ENCODE results near the gene PCSK6. TPM values are rescaled to one million over a fixed set of nuclear protein-coding genes. Genes with fewer than 3 reads are reported as not detected.
A peak's percentile ranks its signal among the peaks of the same experiment; 100 is the strongest.

PCSK6 gene
- total RNA-seq, 1 donor from 2014 or later, result 8.4 TPM

GRCh38 chr15:101275018-101275417 lies 214.5 kb downstream of the PCSK6 start:
- TF ChIP-seq CTCF (IDR thresholded peaks at IDR 0.05; ENCODE audit: insufficient read depth, low read length, poor library complexity, severe bottlenecking), result no peak
- no peak overlapping the region for H3K4me3 ChIP-seq (ENCODE audit: low read depth, low read length)
- H3K27me3 ChIP-seq (ENCODE audit: control insufficient read depth, insufficient read depth, low read length), result no peaks in the 10 kb centered on the region
- DNase-seq (ENCODE audit: low read depth), result no peak
- H3K36me3 ChIP-seq (ENCODE audit: control insufficient read depth, insufficient read depth, low read length), result peaks cover 3% of the 10 kb centered on the region

GRCh38 chr15:101273534-101273933 lies 216.0 kb downstream of the PCSK6 start:
- H3K36me3 ChIP-seq (ENCODE audit: control insufficient read depth, insufficient read depth, low read length), result peaks cover 3% of the 10 kb centered on the region
- H3K4me3 ChIP-seq (ENCODE audit: low read depth, low read length), result no peak overlapping the region
- TF ChIP-seq CTCF (IDR thresholded peaks at IDR 0.05; ENCODE audit: insufficient read depth, low read length, poor library complexity, severe bottlenecking), result no peak
- DNase-seq (ENCODE audit: low read depth), result no peak
- H3K27me3 ChIP-seq (ENCODE audit: control insufficient read depth, insufficient read depth, low read length), result no peaks in the 10 kb centered on the region

GRCh38 chr15:101272584-101272983 lies 216.9 kb downstream of the PCSK6 start:
- Histone ChIP-seq H3K4me3 (ENCODE audit: low read depth, low read length) (no peak overlapping the region), H3K27me3 (ENCODE audit: control insufficient read depth, insufficient read depth, low read length) (no peaks in the 10 kb centered on the region), H3K36me3 (ENCODE audit: control insufficient read depth, insufficient read depth, low read length) (peaks cover 3% of the 10 kb centered on the region)
- DNase-seq (ENCODE audit: low read depth), result no peak
- no peak for TF ChIP-seq CTCF (IDR thresholded peaks at IDR 0.05; ENCODE audit: insufficient read depth, low read length, poor library complexity, severe bottlenecking)

- no peak for DNase-seq (ENCODE audit: low read depth)
These were observed 219.9 kb downstream of the PCSK6 start for GRCh38 chr15:101269479-101270223.

GRCh38 chr15:101267320-101268104 lies 222.0 kb downstream of the PCSK6 start:
- no peak for DNase-seq (ENCODE audit: low read depth)
- TF ChIP-seq CTCF (IDR thresholded peaks at IDR 0.05; ENCODE audit: insufficient read depth, low read length, poor library complexity, severe bottlenecking), result no peak
- Histone ChIP-seq H3K4me3 (ENCODE audit: low read depth, low read length) (no peak overlapping the region), H3K27me3 (ENCODE audit: control insufficient read depth, insufficient read depth, low read length) (no peaks in the 10 kb centered on the region), H3K36me3 (ENCODE audit: control insufficient read depth, insufficient read depth, low read length) (peaks cover 1% of the 10 kb centered on the region)

More at GRCh38 chr15:101269479-101270223, 219.9 kb downstream of the PCSK6 start:
- Histone ChIP-seq H3K4me3 (ENCODE audit: low read depth, low read length) (no peak overlapping the region), H3K27me3 (ENCODE audit: control insufficient read depth, insufficient read depth, low read length) (no peaks in the 10 kb centered on the region), H3K36me3 (ENCODE audit: control insufficient read depth, insufficient read depth, low read length) (peaks cover 3% of the 10 kb centered on the region)
- TF ChIP-seq CTCF (IDR thresholded peaks at IDR 0.05; ENCODE audit: insufficient read depth, low read length, poor library complexity, severe bottlenecking), result peak; percentile 32

Measured in kidney epithelial cell (primary cell).